ENCODE results near the gene ARHGEF10L.

The ARHGEF10L gene

DNA sequence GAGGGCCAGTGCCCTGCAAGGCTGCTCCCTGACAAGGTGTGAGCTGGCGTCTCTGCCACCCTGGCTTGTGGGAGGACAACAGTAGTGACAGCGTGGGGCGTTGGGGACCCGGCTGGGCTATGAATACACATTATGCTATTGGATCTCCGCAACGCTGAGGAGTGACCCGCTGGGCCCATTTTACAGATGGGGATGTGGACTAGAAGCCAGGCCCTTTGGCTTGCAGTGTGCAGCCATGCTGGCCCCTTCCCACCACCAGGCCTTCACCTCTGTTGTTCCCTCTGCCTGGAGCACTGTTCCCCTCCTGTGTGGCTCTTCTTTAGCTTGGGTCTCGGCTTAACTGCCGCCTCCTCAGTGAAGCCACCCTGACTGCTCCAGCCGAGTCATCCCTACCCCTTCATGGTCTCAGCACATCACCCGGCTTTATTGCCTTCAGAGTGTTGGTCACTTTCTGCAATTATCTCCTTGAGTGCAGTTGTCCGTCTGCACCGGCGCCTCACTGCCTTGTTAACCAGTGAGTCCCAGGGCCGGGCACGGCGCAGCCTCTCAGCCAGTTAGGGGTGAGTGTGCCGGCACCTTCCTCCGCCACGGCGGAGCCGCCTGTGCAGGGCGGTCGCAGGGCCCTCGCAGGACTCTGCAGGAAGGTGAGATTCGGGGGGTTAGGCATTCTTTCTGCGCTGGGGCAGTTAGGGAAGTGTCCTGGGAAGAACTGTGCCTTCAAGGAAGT, 131.3 kb downstream of the ARHGEF10L start:
- no peak for TF ChIP-seq GATA3 (IDR thresholded peaks at IDR 0.05; ENCODE audit: low read depth, low read length)
- no peak for TF ChIP-seq GATA2 (IDR thresholded peaks at IDR 0.05; ENCODE audit: low read depth, low read length)

- TF ChIP-seq GATA3 (IDR thresholded peaks at IDR 0.05; ENCODE audit: low read depth, low read length): no peak
- TF ChIP-seq GATA2 (IDR thresholded peaks at IDR 0.05; ENCODE audit: low read depth, low read length): no peak
Observed at GRCh38 chr1:17671314-17671705, 131.8 kb downstream of the ARHGEF10L start.

- TF ChIP-seq GATA2 (IDR thresholded peaks at IDR 0.05; ENCODE audit: low read depth, low read length) (no peak), GATA3 (IDR thresholded peaks at IDR 0.05; ENCODE audit: low read depth, low read length) (no peak)
Observed at GRCh38 chr1:17671741-17672140, 132.2 kb downstream of the ARHGEF10L start.

- TF ChIP-seq GATA3 (IDR thresholded peaks at IDR 0.05; ENCODE audit: low read depth, low read length) (no peak), GATA2 (IDR thresholded peaks at IDR 0.05; ENCODE audit: low read depth, low read length) (no peak)
Observed at GRCh38 chr1:17672226-17672625, 132.7 kb downstream of the ARHGEF10L start.

DNA sequence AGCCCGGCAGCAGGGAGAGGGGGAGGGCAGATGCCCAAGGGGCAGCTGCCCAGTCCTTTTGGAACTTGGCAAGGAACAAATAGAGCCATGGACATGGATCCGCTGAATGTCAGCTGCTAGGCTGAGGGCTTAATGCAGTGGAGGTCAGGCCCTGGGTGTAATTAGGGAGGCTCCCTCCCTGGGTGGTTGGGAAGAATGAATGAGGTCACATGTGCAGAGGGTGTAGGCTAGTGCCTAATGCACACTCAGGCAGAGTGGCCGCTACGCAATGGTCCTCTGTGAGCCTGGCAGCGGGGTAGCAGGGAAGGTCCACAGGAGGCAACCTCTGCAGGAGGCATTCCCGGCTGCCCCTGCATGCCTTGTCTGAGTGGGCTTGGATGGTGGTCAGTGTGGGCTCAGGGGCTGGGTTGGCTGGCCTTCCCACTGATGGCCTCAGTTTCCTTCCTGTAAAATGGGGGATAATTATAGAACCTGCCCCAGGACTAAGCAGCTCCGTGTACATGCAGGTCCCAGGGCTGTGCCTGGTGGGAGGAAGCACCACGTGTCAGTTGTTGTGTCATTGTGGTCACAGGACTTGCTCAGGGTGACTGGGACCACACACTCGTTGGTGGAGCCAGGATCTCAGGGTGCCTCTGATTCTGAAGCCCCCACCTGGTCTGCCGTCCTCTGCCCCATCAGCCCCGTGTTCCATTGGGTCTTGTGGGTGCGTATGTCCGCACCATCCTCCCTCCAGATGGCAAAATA, 134.0 kb downstream of the ARHGEF10L start:
- TF ChIP-seq GATA2 (IDR thresholded peaks at IDR 0.05; ENCODE audit: low read depth, low read length): no peak
- no peak for TF ChIP-seq GATA3 (IDR thresholded peaks at IDR 0.05; ENCODE audit: low read depth, low read length)

DNA sequence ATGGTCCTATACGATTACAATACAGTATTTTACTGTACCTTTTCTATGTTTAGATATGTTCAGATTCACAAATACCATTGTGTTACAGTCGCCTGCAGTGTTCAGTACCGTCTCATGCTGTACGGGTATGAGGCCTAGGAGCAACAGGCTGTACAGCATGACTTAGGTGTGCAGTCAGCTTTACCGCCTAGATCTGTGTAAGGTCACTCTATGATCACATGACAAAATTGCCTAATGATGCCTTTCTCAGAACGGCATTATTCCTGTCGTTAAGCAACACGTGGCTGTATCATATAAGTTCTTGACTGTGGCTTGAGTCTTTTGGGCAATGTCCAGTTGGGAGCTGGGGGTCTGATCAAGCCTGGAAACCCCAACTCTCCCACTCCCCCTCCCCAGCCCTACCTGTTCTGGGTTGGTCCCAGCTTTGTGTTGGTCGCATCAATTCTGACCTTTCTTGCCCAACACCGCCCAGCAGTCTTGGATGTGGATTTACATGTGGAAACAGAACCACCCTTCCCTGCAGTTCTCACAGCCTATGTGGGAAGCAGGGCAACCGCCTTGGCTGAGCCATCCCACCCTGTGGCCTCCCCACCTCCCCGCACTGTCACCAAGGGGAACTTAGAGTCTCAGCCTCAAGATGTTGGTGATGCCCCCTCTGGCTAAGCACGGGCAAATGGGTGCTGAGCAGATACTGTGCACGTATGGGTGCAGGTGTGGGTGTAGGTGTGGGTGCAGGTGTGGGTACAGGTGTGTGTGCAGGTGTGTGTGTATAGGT, 135.4 kb downstream of the ARHGEF10L start:
- TF ChIP-seq GATA3 (IDR thresholded peaks at IDR 0.05; ENCODE audit: low read depth, low read length): no peak

GRCh38 chr1:17675744-17676143, 136.2 kb downstream of the ARHGEF10L start:
- TF ChIP-seq GATA3 (IDR thresholded peaks at IDR 0.05; ENCODE audit: low read depth, low read length): no peak
- no peak for TF ChIP-seq GATA2 (IDR thresholded peaks at IDR 0.05; ENCODE audit: low read depth, low read length)

GRCh38 chr1:17676387-17677060, 137.0 kb downstream of the ARHGEF10L start:
- TF ChIP-seq GATA2 (IDR thresholded peaks at IDR 0.05; ENCODE audit: low read depth, low read length) (no peak), GATA3 (IDR thresholded peaks at IDR 0.05; ENCODE audit: low read depth, low read length) (no peak)

GRCh38 chr1:17678011-17678410, 138.5 kb downstream of the ARHGEF10L start:
- TF ChIP-seq GATA3 (IDR thresholded peaks at IDR 0.05; ENCODE audit: low read depth, low read length) (no peak), GATA2 (IDR thresholded peaks at IDR 0.05; ENCODE audit: low read depth, low read length) (no peak)

DNA sequence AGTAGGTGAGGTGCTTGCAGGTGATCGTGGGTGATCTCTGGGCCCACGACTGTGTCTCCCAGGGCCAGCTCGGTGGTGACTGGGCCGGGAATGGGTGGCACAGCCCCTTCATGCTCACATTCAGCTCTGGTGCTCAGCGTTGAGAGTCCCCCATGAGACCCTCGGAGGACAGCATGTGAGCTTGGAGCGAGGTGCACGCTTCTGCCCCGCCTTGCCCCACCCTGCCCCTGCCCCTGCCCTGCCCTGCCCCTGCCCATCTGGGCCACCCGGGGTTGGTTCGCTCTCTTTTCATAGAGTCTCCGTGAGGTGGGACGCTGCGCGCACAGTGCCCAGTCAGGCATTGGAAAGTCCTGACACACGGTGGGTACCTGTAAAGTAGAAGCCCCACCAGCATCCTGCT, 140.4 kb downstream of the ARHGEF10L start:
- no peak for TF ChIP-seq GATA2 (IDR thresholded peaks at IDR 0.05; ENCODE audit: low read depth, low read length)
- no peak for TF ChIP-seq GATA3 (IDR thresholded peaks at IDR 0.05; ENCODE audit: low read depth, low read length)

- TF ChIP-seq GATA3 (IDR thresholded peaks at IDR 0.05; ENCODE audit: low read depth, low read length) (no peak), GATA2 (IDR thresholded peaks at IDR 0.05; ENCODE audit: low read depth, low read length) (no peak)
Observed at GRCh38 chr1:17680308-17680707, 140.8 kb downstream of the ARHGEF10L start.

DNA sequence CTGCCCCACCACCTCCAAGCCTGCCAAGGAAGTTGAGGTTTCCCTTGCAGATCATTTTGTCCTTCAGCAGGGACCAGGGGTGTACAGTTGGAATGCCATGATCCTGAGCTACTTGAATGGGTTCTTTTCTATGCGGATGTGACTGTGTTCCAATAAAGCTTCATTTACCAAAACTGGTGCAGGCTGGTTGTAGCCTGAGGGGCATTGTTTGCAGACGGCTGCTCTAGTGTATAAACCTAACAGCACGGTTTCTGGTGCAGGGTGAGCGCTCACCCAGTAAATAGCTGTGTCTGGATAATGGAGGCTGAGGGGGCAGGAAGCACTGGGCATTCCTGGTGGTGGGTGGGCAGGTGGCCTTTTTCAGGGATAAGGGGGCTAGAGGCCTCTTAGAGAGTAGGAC, 142.9 kb downstream of the ARHGEF10L start:
- no peak for TF ChIP-seq GATA2 (IDR thresholded peaks at IDR 0.05; ENCODE audit: low read depth, low read length)
- no peak for TF ChIP-seq GATA3 (IDR thresholded peaks at IDR 0.05; ENCODE audit: low read depth, low read length)

GRCh38 chr1:17683598-17683997, 144.1 kb downstream of the ARHGEF10L start:
- no peak for TF ChIP-seq GATA3 (IDR thresholded peaks at IDR 0.05; ENCODE audit: low read depth, low read length)
- no peak for TF ChIP-seq GATA2 (IDR thresholded peaks at IDR 0.05; ENCODE audit: low read depth, low read length)

DNA sequence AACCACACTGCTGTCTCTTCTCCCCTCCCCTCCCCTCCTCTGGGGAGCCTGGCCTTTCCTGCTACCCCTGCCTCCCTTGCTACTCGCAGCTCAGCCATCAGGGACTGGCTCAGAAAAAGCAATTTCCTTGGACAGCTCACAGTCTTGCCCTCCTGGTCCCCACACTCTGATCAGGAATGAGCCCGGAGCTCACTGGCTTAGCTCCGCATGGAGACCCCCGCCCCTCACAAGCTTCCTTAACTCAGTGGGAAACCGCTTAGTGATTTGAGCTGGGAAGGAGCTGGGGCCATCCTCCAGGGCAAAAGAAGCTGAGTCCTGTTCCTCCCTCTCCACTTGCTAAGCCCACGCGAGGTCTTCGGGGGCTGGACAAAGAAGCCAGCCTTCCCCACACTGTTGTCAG, 145.3 kb downstream of the ARHGEF10L start:
- no peak for TF ChIP-seq GATA2 (IDR thresholded peaks at IDR 0.05; ENCODE audit: low read depth, low read length)
- no peak for TF ChIP-seq GATA3 (IDR thresholded peaks at IDR 0.05; ENCODE audit: low read depth, low read length)

All from SH-SY5Y (cell line).